ENCODE measurements around the gene CEPT1.
A peak's percentile ranks its signal among the peaks of the same experiment; 100 is the strongest.

The CEPT1 gene

DNA sequence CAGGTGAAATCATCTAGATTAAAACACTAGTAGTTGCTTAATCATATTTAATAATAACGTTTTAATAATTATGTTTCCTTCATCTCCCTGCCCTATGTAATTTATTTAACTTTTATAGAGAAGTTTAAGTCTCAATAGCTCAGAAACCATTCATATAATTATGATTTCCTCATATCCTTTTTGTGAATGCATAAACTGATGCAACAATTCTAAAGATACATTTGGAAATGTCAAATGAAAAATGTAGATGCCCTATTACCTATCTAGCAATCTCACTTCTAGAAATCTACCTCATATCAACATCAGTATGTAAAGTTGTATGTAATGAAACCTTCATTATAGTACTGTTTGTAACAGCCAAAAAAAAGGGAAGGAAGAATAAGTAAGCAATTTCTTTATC lies 10.6 kb upstream of the CEPT1 start:
- H3K36me3 ChIP-seq (ENCODE audit: insufficient read depth, low read length) = peaks cover 23% of the 10 kb centered on the region
- no peaks in the 10 kb centered on the region for H3K27me3 ChIP-seq (ENCODE audit: control insufficient read depth in 1 of 2, insufficient read depth in 2 of 2, low read length in 2 of 2)

DNA sequence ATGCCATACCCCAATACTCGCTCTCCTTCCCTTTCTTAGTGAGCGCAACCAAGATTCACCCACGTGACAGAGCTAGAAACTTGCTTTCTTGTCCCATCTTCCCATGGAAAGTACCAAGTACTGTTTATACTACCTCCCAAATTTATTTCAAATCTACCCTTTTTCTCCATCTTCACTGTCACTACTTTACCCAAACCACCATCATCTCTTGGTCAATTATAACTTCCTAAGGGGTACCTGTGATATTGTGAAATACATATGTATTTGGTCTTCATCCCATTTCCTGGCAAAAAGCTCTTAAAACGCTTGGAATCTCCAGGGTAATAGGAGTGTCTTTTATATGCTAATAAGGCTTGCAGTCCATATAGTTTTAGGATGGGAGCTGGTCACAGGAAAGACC lies 8.3 kb upstream of the CEPT1 start:
- peaks cover 10% of the 10 kb centered on the region for H3K36me3 ChIP-seq (ENCODE audit: insufficient read depth, low read length)
- H3K27ac ChIP-seq (ENCODE audit: low read depth, low read length) = no peak overlapping the region
- H3K4me1 ChIP-seq (ENCODE audit: insufficient read depth, low read length) = no peaks in the 10 kb centered on the region
- H3K9ac ChIP-seq (ENCODE audit: low read length) = no peak overlapping the region
- no peaks in the 10 kb centered on the region for H3K9me3 ChIP-seq (ENCODE audit: low read length)
- no peak overlapping the region for H3K4me3 ChIP-seq (ENCODE audit: low read depth in 1 of 2, low read length in 2 of 2)
- no peaks in the 10 kb centered on the region for H3K27me3 ChIP-seq (ENCODE audit: control insufficient read depth in 1 of 2, insufficient read depth in 2 of 2, low read length in 2 of 2)

More for the DNA sequence above, 10.6 kb upstream of the CEPT1 start:
- Histone ChIP-seq H3K4me3 (ENCODE audit: low read depth in 1 of 2, low read length in 2 of 2) (no peak overlapping the region), H3K9ac (ENCODE audit: low read length) (no peak overlapping the region), H3K4me1 (ENCODE audit: insufficient read depth, low read length) (no peaks in the 10 kb centered on the region), H3K27ac (ENCODE audit: low read depth, low read length) (no peak overlapping the region), H3K9me3 (ENCODE audit: low read length) (no peaks in the 10 kb centered on the region)

DNA sequence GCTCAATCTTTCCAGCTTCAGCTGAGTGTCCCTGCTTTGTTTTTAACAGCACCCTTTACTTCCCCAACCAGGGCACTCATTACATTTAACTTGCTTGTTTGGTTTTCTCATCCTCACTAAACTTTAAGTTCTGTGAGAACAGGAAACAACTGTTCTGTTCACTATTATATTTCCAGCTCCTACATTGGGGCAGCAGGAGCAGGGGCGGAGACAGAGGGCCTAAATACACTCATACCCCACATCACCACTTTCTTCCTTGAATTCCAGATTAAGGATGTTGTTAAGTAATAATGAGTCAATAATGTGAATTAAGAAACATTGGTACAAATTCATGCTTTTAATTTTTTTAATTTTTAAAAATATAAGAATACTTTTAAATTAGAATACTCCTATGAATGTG lies 6.2 kb upstream of the CEPT1 start:
- H3K27ac ChIP-seq (ENCODE audit: low read depth, low read length) = no peak overlapping the region
- peaks cover 5% of the 10 kb centered on the region for H3K36me3 ChIP-seq (ENCODE audit: insufficient read depth, low read length)

DNA sequence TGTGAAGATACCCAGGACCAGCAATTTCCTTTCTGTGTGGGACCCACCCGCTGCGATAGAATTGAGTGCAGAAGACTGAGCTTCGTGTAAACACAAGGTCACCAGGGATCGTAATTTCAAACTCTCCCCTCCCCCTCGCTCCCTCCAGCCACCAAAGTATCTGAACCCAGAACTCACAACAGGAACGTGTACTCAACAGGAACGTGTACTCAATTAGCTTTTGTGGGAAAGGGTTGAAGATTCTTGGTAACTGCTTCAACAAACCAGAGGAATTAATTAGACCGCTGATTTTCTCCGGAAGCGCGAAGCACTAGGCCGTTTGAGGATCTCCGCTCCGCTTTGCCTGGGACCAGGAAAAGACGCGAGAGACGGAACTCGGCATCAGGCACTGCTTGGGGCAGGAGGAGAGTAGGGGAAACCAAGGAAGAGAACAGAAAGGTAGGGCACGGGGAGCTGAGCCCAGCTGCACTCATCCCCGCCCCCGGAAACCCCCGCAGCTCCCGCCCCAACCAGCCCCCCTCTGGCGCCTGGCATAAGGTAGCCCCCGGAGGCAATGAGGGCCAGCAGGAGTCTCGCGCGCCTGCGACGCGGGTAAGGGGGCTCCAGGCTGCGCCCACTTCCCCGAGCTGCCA lies 583 bp upstream of the CEPT1 start:
- H3K4me3 ChIP-seq (ENCODE audit: low read depth in 1 of 2, low read length in 2 of 2) = peak overlapping the region; percentile 78 to 95
- peak overlapping the region; percentile 62 for H3K9ac ChIP-seq (ENCODE audit: low read length)
- H3K27ac ChIP-seq (ENCODE audit: low read depth, low read length) = peak overlapping the region; percentile 93
- peaks cover 5% of the 10 kb centered on the region for H3K36me3 ChIP-seq (ENCODE audit: insufficient read depth, low read length)
- H3K27me3 ChIP-seq (ENCODE audit: control insufficient read depth in 1 of 2, insufficient read depth in 2 of 2, low read length in 2 of 2) = no peaks in the 10 kb centered on the region
- no peaks in the 10 kb centered on the region for H3K9me3 ChIP-seq (ENCODE audit: low read length)
- H3K4me1 ChIP-seq (ENCODE audit: insufficient read depth, low read length) = peaks cover 15% of the 10 kb centered on the region

More for the DNA sequence above, 6.2 kb upstream of the CEPT1 start:
- H3K9me3 ChIP-seq (ENCODE audit: low read length) = no peaks in the 10 kb centered on the region
- H3K9ac ChIP-seq (ENCODE audit: low read length) = no peak overlapping the region
- no peaks in the 10 kb centered on the region for H3K4me1 ChIP-seq (ENCODE audit: insufficient read depth, low read length)
- H3K4me3 ChIP-seq (ENCODE audit: low read depth in 1 of 2, low read length in 2 of 2) = no peak overlapping the region
- H3K27me3 ChIP-seq (ENCODE audit: control insufficient read depth in 1 of 2, insufficient read depth in 2 of 2, low read length in 2 of 2) = no peaks in the 10 kb centered on the region

DNA sequence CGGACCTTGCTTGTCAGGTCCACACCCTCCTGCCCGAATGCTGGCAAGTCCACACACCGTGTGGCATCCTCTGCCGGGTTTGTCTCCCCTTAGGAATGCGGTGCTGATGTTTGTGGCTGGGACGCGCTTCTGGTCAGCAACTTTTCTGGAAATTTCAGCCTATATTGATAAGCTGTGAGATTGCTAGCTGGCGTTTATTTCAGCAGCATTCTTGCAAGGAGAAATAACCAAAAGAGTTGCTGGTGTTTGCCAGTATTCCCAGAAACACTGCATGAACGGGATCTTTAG lies 601 bp downstream of the CEPT1 start:
- Histone ChIP-seq H3K27ac (ENCODE audit: low read depth, low read length) (peak overlapping the region; percentile 93), H3K4me1 (ENCODE audit: insufficient read depth, low read length) (peaks cover 15% of the 10 kb centered on the region), H3K36me3 (ENCODE audit: insufficient read depth, low read length) (no peaks in the 10 kb centered on the region), H3K9me3 (ENCODE audit: low read length) (no peaks in the 10 kb centered on the region), H3K27me3 (ENCODE audit: control insufficient read depth in 1 of 2, insufficient read depth in 2 of 2, low read length in 2 of 2) (no peaks in the 10 kb centered on the region), H3K4me3 (ENCODE audit: low read depth in 1 of 2, low read length in 2 of 2) (peak overlapping the region; percentile 78 to 95), H3K9ac (ENCODE audit: low read length) (peak overlapping the region; percentile 62)

DNA sequence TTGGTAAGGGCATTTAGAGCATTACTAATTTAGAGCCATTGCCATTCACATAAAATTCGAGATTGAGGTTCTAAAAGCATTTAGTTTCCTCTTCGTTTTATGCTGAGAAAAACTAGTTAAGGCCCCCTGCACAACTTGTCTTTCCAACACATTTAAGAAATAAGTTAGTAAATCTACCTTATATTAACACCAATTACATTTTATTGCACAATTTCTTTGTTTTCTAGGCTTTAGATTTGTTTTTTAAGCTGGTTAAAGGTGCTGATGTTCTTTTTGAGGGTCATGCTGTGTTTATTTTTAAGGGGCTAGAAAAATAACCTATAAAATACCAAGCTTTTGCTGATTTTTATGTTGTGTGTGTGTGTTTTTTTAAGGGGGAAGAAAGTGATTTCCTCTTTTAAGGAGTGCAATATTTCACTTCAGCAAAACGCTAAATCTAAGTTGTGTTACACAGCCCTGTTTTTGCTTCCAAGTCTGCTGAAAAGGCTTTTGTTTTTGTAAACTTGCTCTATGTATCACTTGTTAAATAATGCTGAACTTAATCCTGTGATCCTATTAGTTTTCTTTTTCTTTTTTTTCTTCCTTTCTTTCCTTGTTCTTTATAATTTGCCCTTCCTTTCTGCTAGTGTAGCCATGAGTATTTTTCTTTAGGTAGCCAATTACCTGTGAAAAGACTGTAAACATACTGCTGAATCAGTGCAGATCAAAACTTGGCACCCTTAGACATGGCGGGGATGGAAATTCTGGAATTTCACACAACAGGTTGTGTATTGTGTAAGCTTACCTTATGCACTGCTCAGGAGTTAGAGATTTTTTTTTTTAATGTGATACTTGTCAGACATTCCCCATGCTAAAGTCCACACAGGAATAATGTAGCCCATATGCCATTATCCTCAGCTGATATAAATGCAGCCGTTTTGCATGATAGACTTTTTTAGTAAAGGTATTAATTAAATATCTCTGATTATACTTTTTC lies 1.5 kb downstream of the CEPT1 start:
- peaks cover 15% of the 10 kb centered on the region for H3K4me1 ChIP-seq (ENCODE audit: insufficient read depth, low read length)
- no peak overlapping the region for H3K27ac ChIP-seq (ENCODE audit: low read depth, low read length)
- no peaks in the 10 kb centered on the region for H3K9me3 ChIP-seq (ENCODE audit: low read length)
- no peaks in the 10 kb centered on the region for H3K36me3 ChIP-seq (ENCODE audit: insufficient read depth, low read length)
- peak overlapping the region; percentile 62 for H3K9ac ChIP-seq (ENCODE audit: low read length)
- no peaks in the 10 kb centered on the region for H3K27me3 ChIP-seq (ENCODE audit: control insufficient read depth in 1 of 2, insufficient read depth in 2 of 2, low read length in 2 of 2)
- H3K4me3 ChIP-seq (ENCODE audit: low read depth in 1 of 2, low read length in 2 of 2) = peak overlapping the region; percentile 78 to 95

DNA sequence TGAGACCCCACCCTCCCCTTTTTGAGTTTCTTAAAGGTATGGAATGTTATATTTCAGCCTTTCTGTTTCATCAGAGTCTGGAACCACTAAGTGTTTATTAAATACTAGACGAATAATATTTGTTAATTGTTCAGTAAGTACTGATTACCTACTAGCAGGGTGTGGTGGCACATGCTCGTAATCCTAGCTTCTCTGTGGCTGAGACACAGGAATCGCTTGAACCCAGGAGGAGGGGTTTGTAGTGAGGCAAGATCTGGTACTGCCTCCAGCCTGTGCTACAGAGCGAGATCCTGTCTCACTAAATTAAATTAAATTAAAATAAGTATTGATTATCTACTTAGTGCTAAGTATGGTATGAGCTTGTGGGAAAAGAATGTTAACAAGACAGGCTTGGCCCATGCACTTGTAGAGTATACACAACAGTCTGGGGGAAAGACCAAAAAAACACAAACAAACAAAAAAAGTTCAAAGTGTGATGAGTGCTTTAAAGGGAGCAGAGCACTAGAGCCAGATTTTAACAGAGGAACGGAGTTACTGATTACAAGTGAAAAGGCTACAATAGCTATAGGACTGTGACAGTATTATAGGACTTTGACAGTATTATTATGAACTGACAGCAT lies 2.4 kb downstream of the CEPT1 start:
- H3K4me1 ChIP-seq (ENCODE audit: insufficient read depth, low read length) = peaks cover 15% of the 10 kb centered on the region
- H3K36me3 ChIP-seq (ENCODE audit: insufficient read depth, low read length) = no peaks in the 10 kb centered on the region
- no peak overlapping the region for H3K27ac ChIP-seq (ENCODE audit: low read depth, low read length)
- H3K9ac ChIP-seq (ENCODE audit: low read length) = no peak overlapping the region
- no peak overlapping the region for H3K4me3 ChIP-seq (ENCODE audit: low read depth in 1 of 2, low read length in 2 of 2)
- H3K9me3 ChIP-seq (ENCODE audit: low read length) = no peaks in the 10 kb centered on the region
- H3K27me3 ChIP-seq (ENCODE audit: control insufficient read depth in 1 of 2, insufficient read depth in 2 of 2, low read length in 2 of 2) = no peaks in the 10 kb centered on the region

DNA sequence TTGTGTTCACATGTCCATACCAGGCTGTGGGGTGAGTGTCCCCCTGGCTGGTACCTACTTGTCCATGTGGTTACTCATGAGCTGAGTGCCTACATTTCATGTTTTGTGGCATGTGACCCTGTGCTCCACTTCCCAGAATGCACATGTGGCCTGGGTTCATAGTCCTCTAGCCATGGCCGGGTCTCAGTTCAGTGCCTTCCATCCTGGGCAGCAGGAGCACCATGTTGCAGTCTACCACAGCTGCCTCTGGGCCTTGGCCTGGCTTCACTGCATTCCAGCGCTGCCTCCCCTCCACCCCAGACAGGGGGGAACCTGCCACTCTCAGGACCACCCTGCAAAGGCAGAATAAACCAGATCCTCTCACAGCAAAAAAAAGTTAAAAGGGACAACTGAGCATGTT lies 5.5 kb downstream of the CEPT1 start:
- H3K36me3 ChIP-seq (ENCODE audit: insufficient read depth, low read length) = peaks cover 22% of the 10 kb centered on the region
- H3K27me3 ChIP-seq (ENCODE audit: control insufficient read depth in 1 of 2, insufficient read depth in 2 of 2, low read length in 2 of 2) = no peaks in the 10 kb centered on the region
- H3K4me1 ChIP-seq (ENCODE audit: insufficient read depth, low read length) = peaks cover 15% of the 10 kb centered on the region
- H3K9me3 ChIP-seq (ENCODE audit: low read length) = no peaks in the 10 kb centered on the region
- no peak overlapping the region for H3K9ac ChIP-seq (ENCODE audit: low read length)
- no peak overlapping the region for H3K27ac ChIP-seq (ENCODE audit: low read depth, low read length)
- H3K4me3 ChIP-seq (ENCODE audit: low read depth in 1 of 2, low read length in 2 of 2) = no peak overlapping the region

DNA sequence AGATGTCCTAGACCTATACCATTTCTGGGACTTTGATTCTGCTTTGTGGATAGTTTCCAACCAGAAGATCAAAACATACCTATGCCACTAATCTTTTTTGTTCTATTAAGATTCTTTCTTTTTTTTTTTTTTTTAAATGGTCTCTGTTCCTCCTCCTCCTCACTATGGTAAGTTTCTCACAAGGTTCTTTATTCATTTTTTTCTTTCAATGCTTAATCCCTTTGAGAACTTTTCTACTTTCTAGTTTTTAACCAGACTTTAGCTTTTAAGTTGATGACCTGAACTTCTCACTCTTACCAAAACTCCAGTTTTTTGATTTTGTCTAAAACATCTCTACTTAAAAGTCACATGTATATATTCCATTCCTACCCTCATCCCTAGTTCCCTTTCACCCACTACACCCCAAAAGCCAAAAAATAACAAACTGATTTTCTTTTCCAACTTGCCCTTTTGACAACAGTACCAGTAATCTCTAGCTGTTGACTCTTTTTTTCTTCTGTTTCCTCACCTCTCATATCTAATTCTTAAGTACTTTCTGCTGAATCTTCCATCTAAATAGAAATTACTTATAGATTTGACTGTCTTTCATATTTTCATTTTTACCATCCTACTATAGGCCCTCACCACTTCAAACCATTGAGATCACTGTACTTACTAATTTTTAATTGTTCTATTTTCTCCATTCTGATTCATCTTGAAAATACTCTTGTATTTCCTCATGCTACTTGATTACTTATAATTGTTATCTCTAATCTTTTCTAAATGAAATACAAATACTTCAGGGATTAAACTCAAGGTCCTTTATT lies 6.1 kb downstream of the CEPT1 start:
- H3K9me3 ChIP-seq (ENCODE audit: low read length) = no peaks in the 10 kb centered on the region
- H3K27me3 ChIP-seq (ENCODE audit: control insufficient read depth in 1 of 2, insufficient read depth in 2 of 2, low read length in 2 of 2) = no peaks in the 10 kb centered on the region
- peaks cover 22% of the 10 kb centered on the region for H3K36me3 ChIP-seq (ENCODE audit: insufficient read depth, low read length)
- H3K9ac ChIP-seq (ENCODE audit: low read length) = no peak overlapping the region
- H3K4me3 ChIP-seq (ENCODE audit: low read depth in 1 of 2, low read length in 2 of 2) = no peak overlapping the region
- H3K27ac ChIP-seq (ENCODE audit: low read depth, low read length) = no peak overlapping the region
- H3K4me1 ChIP-seq (ENCODE audit: insufficient read depth, low read length) = peaks cover 11% of the 10 kb centered on the region

DNA sequence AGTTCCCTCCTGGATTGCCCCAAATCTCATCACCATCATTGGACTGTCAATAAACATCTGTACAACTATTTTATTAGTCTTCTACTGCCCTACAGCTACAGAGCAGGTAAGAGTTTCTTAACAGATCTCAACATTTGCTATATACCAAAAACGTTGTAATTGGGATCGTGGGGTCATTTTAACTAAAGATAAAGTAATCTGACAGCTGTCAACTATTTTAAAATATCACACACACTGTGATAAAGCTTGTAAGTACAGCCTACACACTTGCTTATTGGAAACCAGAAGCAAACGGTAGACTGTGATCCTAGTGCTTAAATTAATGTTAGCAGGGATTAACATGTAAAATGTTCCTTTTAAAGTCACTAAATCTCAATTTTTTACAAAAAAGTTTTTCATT lies 7.9 kb downstream of the CEPT1 start:
- H3K9ac ChIP-seq (ENCODE audit: low read length) = no peak overlapping the region
- H3K27me3 ChIP-seq (ENCODE audit: control insufficient read depth in 1 of 2, insufficient read depth in 2 of 2, low read length in 2 of 2) = no peaks in the 10 kb centered on the region
- no peaks in the 10 kb centered on the region for H3K4me1 ChIP-seq (ENCODE audit: insufficient read depth, low read length)
- no peaks in the 10 kb centered on the region for H3K9me3 ChIP-seq (ENCODE audit: low read length)
- H3K36me3 ChIP-seq (ENCODE audit: insufficient read depth, low read length) = peaks cover 22% of the 10 kb centered on the region
- H3K27ac ChIP-seq (ENCODE audit: low read depth, low read length) = no peak overlapping the region
- no peak overlapping the region for H3K4me3 ChIP-seq (ENCODE audit: low read depth in 1 of 2, low read length in 2 of 2)

DNA sequence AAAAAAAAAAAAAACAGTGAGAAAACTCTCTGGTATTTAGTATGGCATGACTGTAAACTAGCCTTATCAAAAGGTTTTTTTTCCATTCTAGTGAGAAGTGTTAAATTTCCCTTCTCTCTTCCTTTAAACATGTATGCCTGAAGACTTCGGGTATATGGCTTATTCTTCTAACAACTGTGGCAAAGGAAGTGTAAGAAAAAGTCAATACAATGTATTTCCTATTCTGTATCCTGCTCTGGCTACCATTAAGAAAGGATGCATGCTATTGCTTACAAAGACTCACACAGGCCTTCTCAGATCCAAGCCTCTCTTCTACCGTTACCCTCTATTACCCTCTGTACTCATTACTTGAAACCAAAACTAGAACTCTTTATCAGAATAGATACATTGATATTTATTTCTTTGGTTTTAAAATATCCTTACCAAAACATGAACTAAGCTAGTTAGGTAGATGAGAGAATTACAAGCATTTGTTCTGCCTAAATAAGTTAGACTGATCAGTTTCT lies 8.4 kb downstream of the CEPT1 start:
- Histone ChIP-seq H3K27me3 (ENCODE audit: control insufficient read depth in 1 of 2, insufficient read depth in 2 of 2, low read length in 2 of 2) (no peaks in the 10 kb centered on the region), H3K4me1 (ENCODE audit: insufficient read depth, low read length) (no peaks in the 10 kb centered on the region), H3K27ac (ENCODE audit: low read depth, low read length) (no peak overlapping the region), H3K4me3 (ENCODE audit: low read depth in 1 of 2, low read length in 2 of 2) (no peak overlapping the region), H3K9me3 (ENCODE audit: low read length) (no peaks in the 10 kb centered on the region), H3K9ac (ENCODE audit: low read length) (no peak overlapping the region), H3K36me3 (ENCODE audit: insufficient read depth, low read length) (peaks cover 22% of the 10 kb centered on the region)
